Medulla oblongata (tissue), 1 donor: ENCODE data around the gene DNAJC5G.
"Not testable (repeated sequence)": the region's sequence is repeated elsewhere in the genome, so short reads cannot be mapped to it uniquely, and the experiment has no call there.

Source experiments
- DNase-seq: peaks from one replicate; pipeline ENCODE4 v3.0.0-alpha.2; 2015; ENCODE audit errors: extremely low spot score

Gene DNAJC5G

GRCh38 chr2:27308359-27308881 lies 33.2 kb downstream of the DNAJC5G start, which contains the start of gene UCN:
UCN (minus strand) TSS chr2:27308445; CDS start chr2:27307895, 550 bp downstream.
- no peak for DNase-seq

GRCh38 chr2:27309651-27310050 lies 34.4 kb downstream of the DNAJC5G start:
- no peak for DNase-seq

GRCh38 chr2:27312152-27312551 lies 36.9 kb downstream of the DNAJC5G start:
- no peak for DNase-seq

GRCh38 chr2:27313882-27314645 lies 38.8 kb downstream of the DNAJC5G start:
- DNase-seq, result no peak

- no peak for DNase-seq
Measured at GRCh38 chr2:27314709-27315108, 39.5 kb downstream of the DNAJC5G start.

- no peak for DNase-seq
Measured at GRCh38 chr2:27315122-27315521, 39.9 kb downstream of the DNAJC5G start.

GRCh38 chr2:27316655-27317412 lies 41.6 kb downstream of the DNAJC5G start:
- DNase-seq, result peak; percentile 32

DNA sequence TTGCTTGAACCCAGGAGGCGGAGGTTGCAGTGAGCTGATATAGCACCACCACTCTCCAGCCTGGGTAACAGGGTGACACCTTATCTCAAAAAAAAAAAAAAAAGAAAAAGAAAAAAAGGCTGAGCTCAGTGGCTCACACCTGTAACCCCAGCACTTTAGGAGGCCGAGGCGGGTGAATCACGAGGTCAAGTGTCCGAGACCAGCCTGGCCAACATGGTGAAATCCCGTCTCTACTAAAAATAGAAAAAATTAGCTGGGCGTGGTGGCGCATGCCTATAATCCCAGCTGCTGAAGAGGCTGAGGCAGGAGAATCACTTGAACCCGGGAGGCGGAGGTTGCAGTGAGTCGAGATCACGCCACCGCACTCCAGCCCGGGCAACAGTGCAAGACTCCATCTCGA lies 44.6 kb downstream of the DNAJC5G start:
- not testable (repeated sequence) for DNase-seq

GRCh38 chr2:27320958-27321543 lies 45.8 kb downstream of the DNAJC5G start:
- no peak for DNase-seq

GRCh38 chr2:27322301-27322765 lies 47.1 kb downstream of the DNAJC5G start:
- no peak for DNase-seq

DNA sequence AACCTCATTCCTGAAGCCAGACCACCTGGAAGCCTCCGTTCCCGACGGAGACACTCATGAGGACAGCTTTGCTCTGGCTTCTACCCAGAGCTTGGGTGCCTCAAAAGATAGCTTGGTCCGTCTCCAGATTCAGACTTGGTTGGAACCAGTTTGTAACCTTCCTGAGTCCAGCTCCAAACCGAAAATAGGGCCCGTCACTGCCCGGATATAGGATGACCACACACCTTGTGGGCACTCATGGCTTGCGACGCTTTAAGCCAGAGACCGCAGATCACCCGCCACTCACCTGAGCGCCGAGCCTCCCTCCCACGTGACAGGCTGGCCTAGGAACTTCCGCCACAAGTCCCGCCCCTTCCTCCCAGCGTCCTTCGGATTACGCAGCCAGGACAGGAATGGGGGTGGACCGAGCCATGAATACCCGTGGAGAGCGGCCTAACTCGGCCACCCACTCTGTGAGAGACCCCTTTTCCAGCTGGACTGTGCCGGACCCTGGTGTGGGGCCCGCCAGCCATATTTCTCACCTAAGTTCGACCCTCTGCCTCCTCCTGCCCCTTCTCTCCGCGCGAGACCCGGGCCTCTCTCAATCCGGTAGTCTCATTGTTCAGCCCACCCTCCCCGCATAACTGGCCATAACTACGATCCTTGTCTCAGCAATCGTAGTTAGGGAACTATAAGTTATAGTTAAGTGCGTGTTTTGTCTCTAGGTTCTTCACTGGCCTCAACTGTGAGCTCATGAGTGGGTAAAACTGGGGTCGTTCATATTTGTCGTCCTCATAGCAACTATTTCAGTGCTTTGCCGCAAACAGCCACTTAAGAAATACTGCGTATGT lies 47.7 kb downstream of the DNAJC5G start, which contains the start of gene MPV17:
Gene MPV17, minus strand, starts transcription at position 332 of the 830 bp plus-strand sequence. CDS start 580 bp downstream, outside the sequence.
- DNase-seq, result peak; percentile 96

GRCh38 chr2:27323596-27324285 lies 48.5 kb downstream of the DNAJC5G start:
- DNase-seq, result peak; percentile 7

- DNase-seq, result no peak
Measured at GRCh38 chr2:27324720-27325119, 49.5 kb downstream of the DNAJC5G start.
